Gastrocnemius medialis (tissue), 4 donors: ENCODE measurements around the gene PER3. TPM values are rescaled to one million over a fixed set of nuclear protein-coding genes. Genes with fewer than 3 reads are reported as not detected.

Experiments used
- ATAC-seq, 2 donors: fragments of 150-250 bp; one replicate each; pipeline ENCODE4 v1.9.1; 2016
- DNase-seq, 2 donors: peaks; one replicate each; pipeline ENCODE4 v3.0.0-alpha.2; 2019
- H3K27ac ChIP-seq, 4 donors: fragments of 200-600 bp; sonication (generic); 1 replicate in 1 of 4; 2 replicates in 3 of 4; pipeline ENCODE4 v1.5.1; 2016 to 2018; ENCODE audit warnings: mild to moderate bottlenecking in 2 of 4, moderate library complexity in 1 of 4
- H3K27me3 ChIP-seq, 3 donors: fragments of 200-600 bp; sonication (generic) in 2 of 3; 1 replicate in 1 of 3; 2 replicates in 2 of 3; pipeline versions ENCODE4 v1.5.1 to v1.6.0; 2016 to 2019; ENCODE audit warnings: mild to moderate bottlenecking in 1 of 3, moderate library complexity in 1 of 3
- H3K36me3 ChIP-seq, 2 donors: fragments of 200-600 bp; sonication (generic) in 1 of 2; one replicate each; pipeline ENCODE4 v1.5.1; 2017 to 2018
- H3K4me1 ChIP-seq, 2 donors: fragments of 200-600 bp; sonication (generic) in 1 of 2; one replicate each; pipeline ENCODE4 v1.5.1; 2016 to 2017; ENCODE audit warnings: mild to moderate bottlenecking in 2 of 2
- H3K4me3 ChIP-seq, 4 donors: fragments of 200-600 bp; sonication (generic) in 3 of 4; 1 replicate in 1 of 4; 2 replicates in 3 of 4; pipeline ENCODE4 v1.5.1; 2016 to 2019; ENCODE audit warnings: mild to moderate bottlenecking in 2 of 4
- H3K9me3 ChIP-seq, 3 donors: fragments of 200-600 bp; sonication (generic) in 2 of 3; 1 replicate in 1 of 3; 2 replicates in 2 of 3; pipeline ENCODE4 v1.5.1; 2016 to 2019
- CTCF ChIP-seq, 5 experiments: fragments of 450-650 bp in 3 of 5; fragments of 200-600 bp in 2 of 5; sonication (generic) in 2 of 5; IDR thresholded peaks in 4 of 5; conservative IDR thresholded peaks in 1 of 5; 1 replicate in 4 of 5; 2 replicates in 1 of 5; pipeline ENCODE4 v1.5.1; 2016 to 2019; ENCODE audit warnings: antibody characterized with exemption in 5 of 5, mild to moderate bottlenecking in 3 of 5, moderate library complexity in 3 of 5
- POLR2A ChIP-seq, 2 donors: fragments of 450-650 bp; IDR thresholded peaks; one replicate each; pipeline ENCODE4 v1.6.1; 2017; ENCODE audit warnings: antibody characterized with exemption in 2 of 2, mild to moderate bottlenecking in 2 of 2, moderate library complexity in 2 of 2
- in situ Hi-C, 4 donors: fragments of 200-750 bp; cut with MboI; loops; one replicate each; pipeline versions ENCODE4 v1.15.0 to v1.8.0; 2017; ENCODE audit warnings: low sequenced_read_pairs in 4 of 4
- intact Hi-C: fragments of 100-400 bp; cut with DNase I; formaldehyde crosslinking; loops from one replicate; pipeline ENCODE4 v1.15.1; 2023; ENCODE audit warnings: low total_unique reads
- total RNA-seq, 4 donors: library from RNA; depleted of rRNA; stranded (reverse); fragments of >200 nt; gene quantifications; one replicate each; pipeline versions ENCODE4 v1.1.0 to v1.2.3, GENCODE V29; 2016

PER3 gene
- total RNA-seq, 4 donors from 2014 or later = 3.7 to 7.1 (median 5.5) TPM

GRCh38 chr1:7852804-7853683 lies 69.0 kb downstream of the PER3 start, which contains the start of gene UTS2:
Gene UTS2, minus strand, starts transcription at chr1:7853065. Its CDS starts 62 bp downstream, at chr1:7853003.
- intact Hi-C loops = no loop called here
- Histone ChIP-seq H3K27me3 (no peaks in the 10 kb centered on the region), H3K9me3 (no peaks in the 10 kb centered on the region), H3K27ac (no peak within 1 kb of the TSS), H3K36me3 (no peaks in the 10 kb centered on the region), H3K4me3 (no peak within 1 kb of the TSS), H3K4me1 (no peaks in the 10 kb centered on the region)
- TF ChIP-seq CTCF (IDR thresholded peaks at IDR 0.05 in 4 of 5, conservative IDR thresholded peaks at IDR 0.05 in 1 of 5) = no peak
- TF ChIP-seq POLR2A (IDR thresholded peaks at IDR 0.05) = no peak
- DNase-seq (no peak), ATAC-seq (no peak)
- in situ Hi-C loops = no loop called here

- no peak for DNase-seq
- intact Hi-C loops = no loop called here
Measured at GRCh38 chr1:7853684-7854026, 69.6 kb downstream of the PER3 start.

GRCh38 chr1:7856345-7856744 lies 72.3 kb downstream of the PER3 start:
- no peak for ATAC-seq
- Histone ChIP-seq H3K27me3 (no peaks in the 10 kb centered on the region), H3K4me1 (no peaks in the 10 kb centered on the region), H3K27ac (no peak overlapping the region), H3K36me3 (no peaks in the 10 kb centered on the region), H3K4me3 (no peak overlapping the region), H3K9me3 (no peaks in the 10 kb centered on the region)
- TF ChIP-seq POLR2A (IDR thresholded peaks at IDR 0.05) (no peak), CTCF (IDR thresholded peaks at IDR 0.05 in 4 of 5, conservative IDR thresholded peaks at IDR 0.05 in 1 of 5) (no peak)
- intact Hi-C loops (no loop called here), in situ Hi-C loops (no loop called here)
- DNase-seq = no peak

More at GRCh38 chr1:7853684-7854026, 69.6 kb downstream of the PER3 start:
- Histone ChIP-seq H3K27me3 (no peaks in the 10 kb centered on the region), H3K4me3 (no peak overlapping the region), H3K36me3 (no peaks in the 10 kb centered on the region), H3K27ac (no peak overlapping the region), H3K4me1 (no peaks in the 10 kb centered on the region), H3K9me3 (no peaks in the 10 kb centered on the region)
- TF ChIP-seq POLR2A (IDR thresholded peaks at IDR 0.05) (no peak), CTCF (IDR thresholded peaks at IDR 0.05 in 4 of 5, conservative IDR thresholded peaks at IDR 0.05 in 1 of 5) (no peak)
- ATAC-seq = no peak
- in situ Hi-C loops = no loop called here

DNA sequence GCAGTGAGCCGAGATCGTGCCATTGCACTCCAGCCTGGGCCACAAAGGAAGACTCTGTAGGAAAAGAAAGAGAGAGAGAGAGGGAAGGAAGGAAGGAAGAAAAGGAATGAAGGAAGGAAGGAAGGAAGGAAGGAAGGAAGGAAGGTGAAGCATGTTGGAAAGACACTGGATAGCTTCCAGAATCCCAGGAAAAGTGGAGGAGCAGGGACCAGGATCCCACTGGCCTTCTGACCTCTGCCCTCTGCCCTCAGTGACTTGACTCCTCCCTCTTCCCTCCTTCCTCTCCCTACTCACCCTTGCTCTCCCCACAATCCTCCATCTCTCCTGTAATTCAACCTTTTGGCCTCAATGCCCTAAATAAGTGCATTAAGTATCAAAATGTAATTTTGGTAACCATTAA lies 72.9 kb downstream of the PER3 start:
- no peak for TF ChIP-seq CTCF (IDR thresholded peaks at IDR 0.05 in 4 of 5, conservative IDR thresholded peaks at IDR 0.05 in 1 of 5)
- TF ChIP-seq POLR2A (IDR thresholded peaks at IDR 0.05) = no peak
- no peak overlapping the region for H3K27ac ChIP-seq
- no peaks in the 10 kb centered on the region for H3K27me3 ChIP-seq
- in situ Hi-C loops (no loop called here), intact Hi-C loops (no loop called here)
- H3K4me1 ChIP-seq = no peaks in the 10 kb centered on the region
- no peak for ATAC-seq
- DNase-seq = no peak
- no peaks in the 10 kb centered on the region for H3K36me3 ChIP-seq
- H3K4me3 ChIP-seq = no peak overlapping the region
- H3K9me3 ChIP-seq = no peaks in the 10 kb centered on the region
